Epithelial cell of prostate (primary cell): ENCODE measurements around the gene CCDC7.
"Not testable (repeated sequence)": the region's sequence is repeated elsewhere in the genome, so short reads cannot be mapped to it uniquely, and the experiment has no call there.

Source experiments
- DNase-seq: peaks from one replicate; pipeline ENCODE4 v3.0.0-alpha.2; 2011; ENCODE audit warnings: low read depth, low spot score
- H3K27ac ChIP-seq: fragments of 450-650 bp; 2 replicates; pipeline ENCODE4 v1.5.1; 2017; ENCODE audit warnings: mild to moderate bottlenecking

The CCDC7 gene

GRCh38 chr10:32445740-32446535 is at the start of gene CCDC7:
Gene CCDC7 (plus strand): TSS chr10:32446140. CDS start chr10:32451643, 5,503 bp downstream.
- peak within 1 kb of the TSS; percentile 89 for H3K27ac ChIP-seq
- peak; percentile 37 for DNase-seq

- H3K27ac ChIP-seq, DNase-seq: not testable (repeated sequence)
Observed at GRCh38 chr10:32397163-32397562, 48.8 kb upstream of the CCDC7 start.

- not testable (repeated sequence) for DNase-seq
Observed at GRCh38 chr10:32399720-32400119, 46.2 kb upstream of the CCDC7 start.

GRCh38 chr10:32400961-32401360 is 45.0 kb upstream of the CCDC7 start:
- no peak for DNase-seq
- H3K27ac ChIP-seq, result no peak overlapping the region

More at GRCh38 chr10:32399720-32400119, 46.2 kb upstream of the CCDC7 start:
- H3K27ac ChIP-seq, result not testable (repeated sequence)

- no peak for DNase-seq
- no peak overlapping the region for H3K27ac ChIP-seq
Observed at GRCh38 chr10:32402499-32402898, 43.4 kb upstream of the CCDC7 start.

GRCh38 chr10:32403091-32403490 is 42.8 kb upstream of the CCDC7 start:
- no peak for DNase-seq
- no peak overlapping the region for H3K27ac ChIP-seq

GRCh38 chr10:32408690-32409089 is 37.2 kb upstream of the CCDC7 start:
- no peak for DNase-seq

GRCh38 chr10:32409741-32410140 is 36.2 kb upstream of the CCDC7 start:
- peak; percentile 2 for DNase-seq
- no peak overlapping the region for H3K27ac ChIP-seq

More at GRCh38 chr10:32408690-32409089, 37.2 kb upstream of the CCDC7 start:
- H3K27ac ChIP-seq, result no peak overlapping the region

GRCh38 chr10:32410569-32410968 is 35.4 kb upstream of the CCDC7 start:
- H3K27ac ChIP-seq, result no peak overlapping the region
- DNase-seq, result no peak

- H3K27ac ChIP-seq, result no peak overlapping the region
- DNase-seq, result no peak
Observed at GRCh38 chr10:32411797-32412498, 34.0 kb upstream of the CCDC7 start.

- H3K27ac ChIP-seq, result peak overlapping the region; percentile 66
- DNase-seq, result no peak
Observed at GRCh38 chr10:32412499-32412853, 33.5 kb upstream of the CCDC7 start.

- H3K27ac ChIP-seq, result peak overlapping the region; percentile 66
- DNase-seq, result peak; percentile 96
Observed at GRCh38 chr10:32413513-32413912, 32.4 kb upstream of the CCDC7 start.

GRCh38 chr10:32415361-32415760 is 30.6 kb upstream of the CCDC7 start:
- DNase-seq, result no peak
- no peak overlapping the region for H3K27ac ChIP-seq

GRCh38 chr10:32417911-32418547 is 27.9 kb upstream of the CCDC7 start:
- H3K27ac ChIP-seq, result no peak overlapping the region
- DNase-seq, result no peak

- DNase-seq, result no peak
- H3K27ac ChIP-seq, result no peak overlapping the region
Observed at GRCh38 chr10:32418572-32418971, 27.4 kb upstream of the CCDC7 start.

GRCh38 chr10:32419615-32420014 is 26.3 kb upstream of the CCDC7 start:
- H3K27ac ChIP-seq, result no peak overlapping the region
- no peak for DNase-seq

- H3K27ac ChIP-seq, result no peak overlapping the region
- no peak for DNase-seq
Observed at GRCh38 chr10:32426186-32426585, 19.8 kb upstream of the CCDC7 start.

GRCh38 chr10:32433542-32433941 is 12.4 kb upstream of the CCDC7 start:
- DNase-seq, result no peak

GRCh38 chr10:32436215-32436614 is 9.7 kb upstream of the CCDC7 start:
- no peak for DNase-seq
- no peak overlapping the region for H3K27ac ChIP-seq

More at GRCh38 chr10:32433542-32433941, 12.4 kb upstream of the CCDC7 start:
- H3K27ac ChIP-seq, result no peak overlapping the region

GRCh38 chr10:32437334-32437733 is 8.6 kb upstream of the CCDC7 start:
- no peak for DNase-seq
- H3K27ac ChIP-seq, result no peak overlapping the region

- peak overlapping the region; percentile 89 for H3K27ac ChIP-seq
- DNase-seq, result no peak
Observed at GRCh38 chr10:32445036-32445435, 904 bp upstream of the CCDC7 start.
